GM20431 (cell line): ENCODE data around the gene PPP1R14C.

Experiments used
- in situ Hi-C: fragments of 300-500 bp; cut with MseI, MboI; formaldehyde crosslinking; loops from one replicate; pipeline ENCODE4 v1.15.0; 2020; ENCODE audit warnings: low sequenced_read_pairs; ENCODE audit not compliant: unreplicated experiment

The PPP1R14C gene

GRCh38 chr6:150266309-150266708 is 123.5 kb downstream of the PPP1R14C start:
- in situ Hi-C loops: no loop called here

GRCh38 chr6:150266963-150267685 is 124.3 kb downstream of the PPP1R14C start:
- in situ Hi-C loops: no loop called here

GRCh38 chr6:150267686-150268561 is 125.1 kb downstream of the PPP1R14C start:
- in situ Hi-C loops: no loop called here

- in situ Hi-C loops: no loop called here
Measured at GRCh38 chr6:150269130-150269856, 126.4 kb downstream of the PPP1R14C start.

GRCh38 chr6:150269857-150270223 is 127.0 kb downstream of the PPP1R14C start:
- in situ Hi-C loops: no loop called here

GRCh38 chr6:150270330-150271052 is 127.6 kb downstream of the PPP1R14C start:
- in situ Hi-C loops: no loop called here

DNA sequence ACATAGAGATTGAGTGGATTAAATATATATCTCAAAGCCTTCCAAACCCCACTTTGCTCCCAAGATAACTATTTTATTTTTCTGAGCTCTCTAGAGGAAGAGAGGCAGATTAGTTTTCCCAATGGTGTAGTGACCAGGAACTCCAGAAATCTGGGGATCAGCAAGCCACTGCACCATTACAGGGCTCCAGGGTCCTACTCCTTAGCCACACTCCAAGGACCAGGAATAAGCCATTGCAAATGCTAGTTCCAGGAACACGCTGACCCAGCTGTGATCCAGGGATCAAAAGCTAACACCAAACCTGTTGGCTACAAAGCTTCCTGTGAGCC is 128.3 kb downstream of the PPP1R14C start:
- in situ Hi-C loops: no loop called here

GRCh38 chr6:150271501-150272263 is 128.8 kb downstream of the PPP1R14C start:
- in situ Hi-C loops: no loop called here

DNA sequence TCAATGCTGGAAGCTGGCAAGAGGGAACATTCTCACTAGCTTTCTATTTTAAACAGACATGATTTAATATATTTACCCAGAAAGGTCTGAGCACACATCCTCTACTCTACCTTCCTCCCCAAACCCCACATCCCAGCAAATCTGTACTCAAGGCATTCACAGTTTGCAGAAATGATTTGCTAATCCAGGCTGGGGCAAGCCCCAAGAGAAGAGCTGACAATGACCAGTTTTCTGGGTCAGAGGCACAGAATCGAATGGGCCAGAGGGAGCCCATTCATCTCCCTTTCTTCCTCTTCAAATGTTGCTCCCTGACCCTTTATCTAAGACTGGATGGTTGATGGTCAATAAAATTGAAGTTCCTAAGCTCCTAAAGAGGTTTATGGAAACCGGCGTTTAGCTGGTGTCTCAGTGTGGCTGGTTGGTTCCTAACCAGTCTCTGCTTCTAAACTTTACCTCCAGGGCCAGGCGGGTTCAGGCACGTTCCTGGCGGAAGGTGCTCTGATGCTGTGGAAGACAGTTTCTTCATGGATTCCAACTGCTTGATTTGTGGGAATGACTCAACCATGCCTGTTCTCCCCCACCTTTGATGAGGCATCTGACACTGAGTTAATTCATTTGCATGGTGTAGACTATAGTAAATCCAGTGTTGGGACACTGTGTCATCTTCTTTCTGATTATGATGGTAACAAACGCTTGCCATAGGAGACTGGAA is 129.6 kb downstream of the PPP1R14C start:
- in situ Hi-C loops: no loop called here

- in situ Hi-C loops: no loop called here
Measured at GRCh38 chr6:150272976-150273315, 130.1 kb downstream of the PPP1R14C start.

DNA sequence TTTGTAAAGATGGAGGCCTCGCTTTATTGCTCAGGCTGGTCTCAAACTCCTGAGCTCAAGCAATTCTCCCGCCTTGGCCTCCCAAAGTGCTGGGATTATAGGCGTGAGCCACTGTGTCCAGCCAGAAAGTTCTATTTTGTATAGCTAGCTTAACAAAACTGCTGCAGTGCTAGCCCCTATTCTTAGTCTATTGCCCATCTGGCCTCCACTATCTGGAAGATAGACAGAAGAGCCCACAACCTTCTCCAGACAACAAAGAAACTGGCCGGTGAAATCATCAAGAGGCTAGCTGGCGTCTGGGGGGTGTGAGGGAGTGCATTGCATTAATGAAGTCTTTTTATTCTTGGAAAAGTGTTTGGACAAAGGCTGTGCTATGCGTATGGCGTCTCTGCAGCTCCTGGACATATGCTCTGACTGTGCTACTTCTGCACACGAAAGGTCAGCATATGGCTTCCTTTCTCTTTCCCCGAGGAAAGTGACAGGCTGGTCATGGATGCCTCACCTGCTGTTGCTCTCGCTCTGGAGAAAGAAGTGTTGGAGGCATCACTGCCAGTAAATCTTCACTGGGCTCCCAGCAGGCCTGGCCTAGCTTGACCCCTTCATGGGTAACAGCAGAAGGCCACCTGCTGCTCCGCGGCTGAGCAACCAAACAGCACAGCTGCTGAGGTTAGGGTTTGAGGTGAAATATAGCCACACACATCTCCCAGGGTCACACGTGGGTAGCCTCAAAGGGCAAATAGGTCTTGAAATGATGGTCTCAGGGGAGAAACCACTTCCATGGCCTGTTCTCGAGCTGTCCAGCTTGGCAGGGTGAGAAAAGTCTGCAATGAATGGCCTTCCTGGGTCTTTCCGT is 130.8 kb downstream of the PPP1R14C start:
- in situ Hi-C loops: no loop called here

DNA sequence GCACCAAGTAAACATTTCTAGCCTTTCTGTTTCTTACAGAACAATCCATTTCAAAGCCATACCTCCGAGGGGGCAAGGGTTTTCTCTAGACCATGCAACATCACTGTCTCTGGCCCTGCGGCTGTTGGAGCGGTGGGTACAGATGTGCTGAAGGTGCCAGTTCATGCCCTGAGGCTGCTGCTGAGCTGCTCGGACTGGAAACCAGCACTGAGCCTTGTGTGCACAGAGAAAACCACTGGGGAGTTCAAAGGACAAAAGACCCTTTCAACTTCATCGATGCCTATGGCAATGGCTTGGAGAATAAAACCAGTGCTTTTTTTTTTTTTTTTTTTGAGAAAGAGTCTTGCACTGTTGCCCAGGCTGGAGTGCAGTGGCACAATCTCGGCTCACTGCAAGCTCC is 132.6 kb downstream of the PPP1R14C start:
- in situ Hi-C loops: no loop called here

GRCh38 chr6:150276168-150276936 is 133.5 kb downstream of the PPP1R14C start:
- in situ Hi-C loops: no loop called here

DNA sequence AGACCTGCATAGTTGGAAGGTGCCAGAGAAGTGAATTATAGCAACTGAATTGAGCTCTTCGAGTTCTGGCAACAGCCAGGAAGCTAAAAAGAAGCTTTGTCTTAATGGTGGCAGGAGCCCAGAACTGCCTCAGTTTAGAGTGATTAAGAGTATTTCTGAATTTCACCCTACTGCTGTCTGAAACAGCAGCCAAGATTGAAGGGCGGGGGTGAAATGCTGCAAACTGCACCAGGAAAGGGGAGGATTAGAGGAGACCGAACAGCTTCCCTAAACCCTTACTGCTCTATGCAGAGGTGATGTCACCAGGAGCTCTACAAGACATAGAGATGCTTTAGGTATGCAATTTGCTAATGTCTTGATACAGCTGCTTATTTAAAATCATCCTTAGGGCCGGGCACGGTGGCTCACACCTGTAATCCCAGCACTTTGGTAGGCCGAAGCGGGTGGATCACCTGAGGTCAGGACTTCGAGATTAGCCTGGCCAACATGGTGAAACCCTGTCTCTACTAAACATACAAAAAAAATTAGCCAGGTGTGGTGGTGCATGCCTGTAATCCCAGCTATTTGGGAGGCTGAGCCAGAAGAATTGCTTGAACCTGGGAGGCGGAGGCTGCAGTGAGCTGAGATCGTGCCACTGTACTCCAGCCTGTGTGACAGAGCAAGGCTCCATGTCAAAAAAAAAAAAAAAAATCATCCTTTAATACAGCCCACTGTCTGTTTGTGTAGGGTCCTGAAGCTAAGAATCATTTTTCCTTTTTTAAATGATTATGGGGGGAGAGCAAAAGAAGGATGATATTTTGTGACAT is 134.3 kb downstream of the PPP1R14C start:
- in situ Hi-C loops: no loop called here

DNA sequence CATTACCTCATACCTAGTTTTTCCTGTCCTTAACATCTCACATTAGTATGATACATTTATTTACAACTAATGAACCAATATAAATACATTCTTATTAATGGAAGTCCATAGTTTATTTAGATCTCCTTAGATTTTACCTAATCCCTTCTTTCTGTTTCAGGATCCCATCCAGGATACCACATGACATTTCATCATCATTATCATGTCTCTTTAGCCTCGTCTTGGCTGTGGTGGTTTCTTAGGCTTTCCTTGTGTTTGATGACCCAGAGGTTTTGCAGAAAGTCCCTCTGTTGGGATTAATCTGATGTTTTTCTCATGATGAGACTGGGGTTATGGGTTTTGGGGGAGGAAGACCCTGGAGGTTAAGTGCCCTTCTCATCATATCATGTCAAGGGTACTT is 136.7 kb downstream of the PPP1R14C start:
- in situ Hi-C loops: no loop called here

DNA sequence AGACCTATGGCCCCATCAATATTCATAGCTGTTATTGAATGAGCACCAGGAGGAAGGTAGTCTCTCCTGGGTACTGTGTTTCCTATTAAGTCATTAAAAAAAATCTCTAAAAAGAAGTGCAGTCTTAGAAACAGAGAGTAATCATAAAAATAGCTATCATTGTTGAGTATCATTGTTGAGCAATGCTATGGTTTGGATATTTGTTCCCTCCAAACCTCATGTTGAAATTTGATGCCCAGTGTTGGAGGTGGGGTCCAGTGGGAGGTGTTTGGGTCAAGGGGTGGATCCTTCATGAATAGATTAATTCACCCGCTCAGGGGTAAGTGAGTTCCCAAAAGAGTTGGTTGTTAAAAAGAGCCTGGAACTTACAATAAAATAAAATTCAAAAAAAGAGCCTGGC is 137.9 kb downstream of the PPP1R14C start:
- in situ Hi-C loops: no loop called here

- in situ Hi-C loops: no loop called here
Measured at GRCh38 chr6:150281767-150282166, 138.9 kb downstream of the PPP1R14C start.
